NCI-H146 treated with DMSO at 0.1 percent for 48 hours (cell line): Measurements from ENCODE around the gene RAB34.
"Not testable (repeated sequence)": the region's sequence is repeated elsewhere in the genome, so short reads cannot be mapped to it uniquely, and the experiment has no call there.

Source experiments
- DNase-seq: peaks from one replicate; lab custom pipeline; 2025; ENCODE audit not compliant: unreplicated experiment; lab: John Stamatoyannopoulos, UW

Gene RAB34

GRCh38 chr17:28746611-28747050, 29.0 kb upstream of the RAB34 start:
- no peak for DNase-seq

- no peak for DNase-seq
Observed at GRCh38 chr17:28745786-28746411, 28.2 kb upstream of the RAB34 start.

DNA sequence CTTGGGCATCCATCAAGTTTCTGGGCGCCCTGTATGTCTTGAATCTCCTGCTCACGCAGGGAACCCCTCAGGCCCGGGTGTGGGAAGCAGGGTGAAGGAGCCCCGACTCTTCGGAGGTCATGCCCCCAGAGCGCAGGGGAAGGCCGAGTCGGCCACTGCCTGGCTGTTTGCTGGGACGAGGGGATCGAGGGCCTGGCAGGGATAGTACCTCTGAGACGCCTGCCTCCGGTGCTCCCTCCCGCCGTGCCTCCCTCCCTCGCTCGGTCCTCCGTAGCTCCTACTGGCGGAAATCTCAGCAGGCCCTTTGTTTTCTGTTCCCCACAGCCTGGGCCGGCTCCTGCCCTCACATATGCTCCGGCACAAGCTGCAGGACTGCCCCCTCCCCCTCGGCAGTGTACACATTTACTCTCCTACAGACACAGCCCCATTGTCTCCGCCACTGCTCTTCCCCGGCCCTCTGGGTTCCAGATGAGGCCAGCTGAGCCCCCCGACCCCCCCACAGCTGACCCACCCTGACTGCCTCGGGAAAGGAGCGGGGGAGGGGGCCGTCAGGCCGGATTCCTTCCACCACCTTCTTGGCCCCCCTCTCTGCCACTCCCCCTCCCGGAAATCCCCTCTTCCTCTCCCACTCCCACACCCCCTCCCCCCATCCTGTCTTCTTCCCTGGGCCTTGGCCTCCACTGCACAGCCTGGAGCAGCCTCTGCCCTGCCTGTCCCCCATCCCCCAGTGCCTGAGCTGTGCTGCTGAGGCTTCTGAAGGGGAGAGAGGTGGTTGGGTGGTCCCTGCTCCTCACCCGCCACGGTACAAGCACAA, 27.5 kb upstream of the RAB34 start:
- peak; percentile 57 for DNase-seq

DNA sequence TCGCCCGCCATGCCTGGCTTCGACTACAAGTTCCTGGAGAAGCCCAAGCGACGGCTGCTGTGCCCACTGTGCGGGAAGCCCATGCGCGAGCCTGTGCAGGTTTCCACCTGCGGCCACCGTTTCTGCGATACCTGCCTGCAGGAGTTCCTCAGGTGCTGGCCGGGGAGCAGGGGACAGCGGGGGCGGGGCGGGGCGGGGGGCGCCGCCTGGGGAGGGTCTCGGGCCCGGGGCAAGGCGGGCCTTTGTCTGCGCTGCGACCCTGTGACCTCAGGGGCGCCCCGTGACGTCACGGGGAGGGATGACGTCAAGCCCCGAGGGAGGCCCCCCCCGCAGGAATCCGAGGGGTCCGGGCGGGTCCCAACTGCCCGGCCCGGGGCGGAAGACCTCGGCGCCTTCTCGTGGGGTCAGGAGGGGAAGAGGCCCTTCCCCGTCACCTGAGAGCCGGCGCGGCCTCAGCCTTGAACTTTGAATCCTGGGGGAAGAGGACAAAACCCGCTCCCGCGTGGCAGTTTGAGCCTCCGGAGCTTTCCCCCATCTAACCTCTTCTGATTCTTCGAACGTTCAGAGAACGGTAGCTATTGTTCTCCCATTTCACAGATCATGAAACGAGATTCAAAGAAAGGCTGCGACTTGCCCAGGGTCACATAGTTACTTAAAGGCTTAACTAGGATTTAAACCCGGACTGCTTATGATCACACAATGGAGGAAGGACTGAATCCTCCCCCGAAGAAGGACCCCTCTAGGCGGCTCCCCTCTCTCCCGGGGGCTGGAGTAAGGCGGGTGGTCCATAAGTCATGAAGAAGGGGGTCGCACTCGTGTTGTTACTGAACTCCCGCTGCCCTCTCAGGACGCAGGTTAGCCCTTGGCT, 26.7 kb upstream of the RAB34 start:
- DNase-seq: no peak

DNA sequence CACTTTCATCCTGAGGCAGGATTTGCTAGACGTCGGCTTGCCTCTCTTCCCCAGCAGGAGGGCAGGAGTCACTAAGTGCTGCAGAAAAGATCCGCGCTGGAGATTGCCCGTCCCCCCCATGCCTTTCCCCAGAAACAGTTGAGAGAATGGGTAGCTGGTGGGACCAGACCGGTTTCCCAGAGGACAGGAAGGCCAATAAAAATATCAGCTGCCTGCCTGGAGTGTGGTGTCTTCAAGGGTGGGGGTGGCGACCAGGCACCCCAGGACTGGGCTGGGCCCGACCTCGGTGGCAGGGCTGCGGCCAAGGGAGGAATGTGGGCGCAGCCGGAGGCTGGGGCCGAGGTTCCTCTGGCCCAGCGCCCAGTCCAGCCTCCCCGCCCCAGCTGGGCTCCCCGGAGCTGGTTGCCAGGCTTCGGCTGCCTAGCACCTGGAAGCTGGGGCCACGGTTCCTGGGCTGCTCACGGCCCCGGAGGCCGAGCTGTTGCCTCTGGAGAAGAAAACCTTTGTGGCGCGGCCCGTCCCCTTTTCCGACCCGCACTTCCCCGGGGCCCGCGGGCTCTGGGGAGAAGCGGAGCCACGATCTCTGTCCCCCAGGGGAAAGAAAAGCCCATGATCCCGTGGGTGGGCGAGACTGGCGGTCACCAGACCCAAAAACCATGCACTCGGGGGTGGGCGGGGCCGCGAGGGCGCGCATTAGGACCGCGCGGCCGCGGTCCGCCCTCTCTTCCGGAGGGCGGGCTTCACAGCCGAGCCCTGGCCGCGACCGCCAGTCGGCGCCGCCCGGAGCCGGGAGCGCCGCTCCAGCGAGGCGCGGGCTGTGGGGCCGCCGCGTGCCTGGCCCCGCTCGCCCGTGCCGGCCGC, 25.8 kb upstream of the RAB34 start, which contains the start of gene TRAF4:
TSS of gene TRAF4 (plus strand) at position 769 of the 861 bp plus-strand sequence. CDS start 102 bp downstream, outside the sequence.
- peak; percentile 60 for DNase-seq

GRCh38 chr17:28741358-28742349, 24.0 kb upstream of the RAB34 start:
- DNase-seq: no peak

DNA sequence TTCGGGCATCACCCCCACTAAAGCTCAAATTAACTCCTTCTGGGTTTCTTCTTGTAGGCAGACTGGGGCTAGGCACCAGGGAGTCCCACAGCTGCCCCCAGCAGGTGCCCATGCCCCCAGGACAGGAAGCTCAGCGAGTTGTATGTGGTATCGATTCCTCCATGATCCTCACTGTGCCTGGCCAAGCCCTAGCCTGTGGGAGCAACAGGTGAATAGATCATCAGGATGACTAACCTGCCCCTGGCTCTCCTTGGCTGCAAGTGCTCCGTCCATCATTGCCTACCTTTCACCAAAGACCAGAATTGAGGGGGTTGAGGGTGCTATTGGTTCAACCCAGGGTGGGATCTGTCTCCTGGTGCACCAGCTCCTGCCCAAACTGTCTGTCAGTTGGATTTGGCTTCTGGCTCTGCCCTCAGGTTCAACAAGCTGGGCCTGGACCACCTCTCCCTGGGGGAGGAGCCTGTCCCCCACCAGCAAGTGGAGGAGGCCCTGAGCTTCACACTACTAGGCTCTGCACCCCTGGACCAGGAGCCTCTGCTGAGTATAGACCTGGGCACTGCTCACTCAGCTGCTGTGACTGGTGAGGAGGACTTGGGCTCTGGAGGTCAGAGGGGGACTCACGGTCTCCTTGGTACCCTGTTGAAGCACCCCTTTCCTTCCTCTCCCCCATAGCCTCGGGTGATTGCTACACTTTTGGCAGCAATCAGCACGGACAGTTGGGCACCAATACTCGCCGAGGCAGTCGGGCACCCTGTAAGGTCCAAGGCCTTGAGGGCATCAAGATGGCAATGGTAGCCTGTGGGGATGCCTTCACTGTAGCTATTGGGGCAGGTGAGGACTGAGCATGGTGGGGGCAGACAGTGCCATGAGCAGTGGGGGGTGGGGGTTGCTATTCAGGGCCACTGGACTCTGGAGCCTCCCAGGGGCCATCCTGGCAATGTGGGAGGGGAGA, 23.0 kb upstream of the RAB34 start:
- DNase-seq: no peak

GRCh38 chr17:28738680-28739384, 21.2 kb upstream of the RAB34 start:
- no peak for DNase-seq

DNA sequence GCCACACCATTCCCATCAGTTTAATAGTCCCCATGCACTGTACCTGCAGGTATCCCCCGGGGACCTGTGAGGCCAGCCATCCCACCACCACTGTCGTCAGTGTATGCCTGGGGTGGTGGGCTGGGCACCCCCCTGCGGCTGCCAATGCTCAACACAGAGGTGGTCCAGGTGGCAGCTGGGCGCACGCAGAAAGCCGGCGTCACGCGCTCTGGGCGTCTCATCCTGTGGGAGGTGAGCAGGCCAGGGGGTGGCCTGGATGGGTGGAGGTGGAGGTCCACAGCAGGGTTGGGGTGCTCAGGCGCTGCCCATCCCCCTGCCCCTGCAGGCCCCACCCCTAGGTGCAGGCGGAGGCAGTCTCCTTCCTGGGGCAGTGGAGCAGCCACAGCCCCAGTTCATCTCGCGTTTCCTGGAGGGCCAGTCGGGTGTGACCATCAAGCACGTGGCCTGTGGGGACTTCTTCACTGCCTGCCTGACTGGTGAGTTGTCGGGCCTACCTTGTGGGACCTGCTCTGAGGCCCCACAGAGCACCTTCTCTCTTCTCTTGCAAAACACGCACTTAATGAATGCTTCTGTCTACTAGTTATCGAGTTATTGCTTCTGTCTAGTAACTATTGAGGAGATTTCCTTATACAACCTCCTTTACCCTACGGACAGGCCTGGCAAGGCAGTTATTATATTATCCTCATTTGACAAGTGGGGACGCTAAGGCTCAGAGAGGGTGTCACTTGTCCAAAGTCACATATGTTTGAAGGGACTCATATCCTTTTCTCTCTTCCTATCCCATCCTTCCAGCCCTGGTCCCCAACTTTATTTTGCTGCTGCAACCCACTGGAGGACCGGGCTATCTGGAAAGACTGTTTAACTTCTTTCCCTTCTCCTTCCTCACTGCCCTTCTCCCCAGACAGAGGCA, 20.4 kb upstream of the RAB34 start:
- DNase-seq: no peak

GRCh38 chr17:28737316-28737715, 19.6 kb upstream of the RAB34 start:
- no peak for DNase-seq

GRCh38 chr17:28735913-28736769, 18.5 kb upstream of the RAB34 start:
- DNase-seq: not testable (repeated sequence)

- no peak for DNase-seq
Observed at GRCh38 chr17:28735242-28735722, 17.6 kb upstream of the RAB34 start.

GRCh38 chr17:28734712-28735241, 17.1 kb upstream of the RAB34 start:
- no peak for DNase-seq

DNA sequence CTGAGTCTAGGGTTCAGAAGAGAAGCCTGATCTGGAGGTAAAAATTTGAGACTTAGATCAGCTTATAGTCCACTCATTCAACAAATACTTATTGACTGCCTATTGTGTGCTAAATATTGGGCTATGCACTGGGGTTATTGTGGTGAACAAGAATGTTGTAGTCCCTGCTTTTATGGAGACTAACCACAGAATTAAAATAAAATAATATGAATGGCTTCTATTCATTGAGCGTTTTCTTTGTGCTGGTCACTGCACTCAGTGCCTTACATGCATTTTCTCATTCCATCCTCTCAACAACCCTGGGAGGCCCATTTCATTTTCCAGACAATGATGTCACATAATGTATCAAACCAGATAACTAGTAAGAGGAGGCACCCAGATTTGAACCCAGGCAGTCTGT, 15.7 kb upstream of the RAB34 start:
- no peak for DNase-seq

DNA sequence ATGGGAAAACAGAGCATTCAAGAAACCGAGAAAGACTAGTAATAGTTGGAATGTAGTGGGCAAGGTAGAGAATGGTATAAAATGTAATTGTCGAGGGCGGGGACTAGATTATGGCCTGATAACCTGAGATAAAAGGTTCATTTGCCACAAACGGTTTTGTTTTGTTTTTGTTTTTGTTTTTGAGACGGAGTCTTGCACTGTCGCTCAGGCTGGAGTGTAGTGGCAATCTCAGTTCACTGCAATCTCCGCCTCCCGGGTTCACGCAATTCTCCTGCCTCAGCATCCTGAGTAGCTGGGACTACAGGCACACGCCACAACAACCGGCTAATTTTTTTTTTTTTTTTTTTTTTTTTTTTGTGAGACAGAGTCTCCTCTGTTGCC, 12.3 kb upstream of the RAB34 start:
- no peak for DNase-seq
